Caco-2 (cell line): ENCODE results near the gene CTTNBP2. TPM values are rescaled to one million over a fixed set of nuclear protein-coding genes. Genes with fewer than 3 reads are reported as not detected.

ENCODE experiments used
- BruUV-seq: library from RNA; stranded (reverse); fragments of 400-500 nt; replicated peaks from 2 replicates; lab custom pipeline; 2021; lab: Mats Ljungman, UMichigan
- CTCF ChIA-PET: fragments of 300-600 bp; sonication (Branson Sonifier 250); formaldehyde crosslinking; loops from one replicate; lab custom pipeline; 2022; ENCODE audit warnings: antibody characterized with exemption; lab: Charles Lee
- POLR2A ChIA-PET: fragments of 300-600 bp; sonication (Branson Sonifier 250); formaldehyde crosslinking; loops from one replicate; lab custom pipeline; 2022; ENCODE audit warnings: antibody characterized with exemption; lab: Charles Lee
- DNase-seq, 2 experiments: peaks; one replicate each; pipeline versions ENCODE4 v3.0.0 to v3.0.0-alpha.2; 2020 to 2022
- H3K27me3 ChIP-seq: replicated peaks from 2 replicates; pipeline ENCODE4 v1.6.0; 2011; ENCODE audit warnings: low read length; ENCODE audit not compliant: control insufficient read depth, insufficient read depth
- H3K36me3 ChIP-seq: 2 replicates; pipeline ENCODE4 v1.5.1; 2011; ENCODE audit warnings: low read length; ENCODE audit not compliant: control insufficient read depth, insufficient read depth
- H3K4me1 ChIP-seq: fragments of 250-450 bp; sonication (Bioruptor Pico); 2 replicates; pipeline ENCODE4 v1.5.1; 2020; ENCODE audit warnings: mild to moderate bottlenecking
- H3K4me3 ChIP-seq: 2 replicates; pipeline ENCODE4 v1.5.1; 2011; ENCODE audit warnings: low read depth, mild to moderate bottlenecking, control low read depth, low read length
- H3K9me3 ChIP-seq: fragments of 250-450 bp; sonication (Bioruptor Pico); 2 replicates; pipeline ENCODE4 v1.5.1; 2020; ENCODE audit warnings: mild to moderate bottlenecking, moderate library complexity
- H3K27ac Mint-ChIP-seq: one replicate; pipeline ENCODE4 v1.8.0; 2022; ENCODE audit warnings: mixed read lengths; ENCODE audit not compliant: unreplicated experiment
- H3K27me3 Mint-ChIP-seq: one replicate; pipeline ENCODE4 v1.8.0; 2022; ENCODE audit warnings: mixed read lengths; ENCODE audit not compliant: insufficient read depth, unreplicated experiment
- H3K36me3 Mint-ChIP-seq: one replicate; pipeline ENCODE4 v1.8.0; 2022; ENCODE audit warnings: mild to moderate bottlenecking, mixed read lengths; ENCODE audit not compliant: insufficient read depth, unreplicated experiment
- H3K4me1 Mint-ChIP-seq: one replicate; pipeline ENCODE4 v1.8.0; 2022; ENCODE audit warnings: low read depth, mixed read lengths; ENCODE audit not compliant: unreplicated experiment
- H3K4me3 Mint-ChIP-seq: one replicate; pipeline ENCODE4 v1.8.0; 2022; ENCODE audit warnings: mild to moderate bottlenecking, moderate library complexity, mixed read lengths; ENCODE audit not compliant: unreplicated experiment
- H3K9me3 Mint-ChIP-seq: one replicate; pipeline ENCODE4 v1.8.0; 2022; ENCODE audit warnings: mixed read lengths; ENCODE audit not compliant: unreplicated experiment
- intact Hi-C: fragments of 100-400 bp; cut with micrococcal nuclease; formaldehyde crosslinking; loops from one replicate; pipeline ENCODE4 v1.10.0; 2022; ENCODE audit not compliant: unreplicated experiment
- total RNA-seq: library from RNA; stranded (reverse); gene quantifications from 2 replicates; pipeline ENCODE4 v1.2.3, GENCODE V29; 2022
- TF ChIP-seq, protein P1 (sequence below), 2 experiments: fragments of 200-600 bp in 1 of 2; IDR thresholded peaks; 1 replicate in 1 of 2; 2 replicates in 1 of 2; pipeline versions ENCODE4 v1.5.1 to v1.8.0; 2011 to 2022; ENCODE audit warnings: antibody characterized with exemption in 1 of 2, control low read depth in 1 of 2, inconsistent platforms in 1 of 2, low read depth in 1 of 2, low read length in 1 of 2, mild to moderate bottlenecking in 1 of 2, moderate library complexity in 1 of 2; ENCODE audit not compliant: insufficient read depth in 1 of 2, severe bottlenecking in 1 of 2, unreplicated experiment in 1 of 2

Gene CTTNBP2
- total RNA-seq, 1 experiment from 2014 or later, result 3.2 TPM

DNA sequence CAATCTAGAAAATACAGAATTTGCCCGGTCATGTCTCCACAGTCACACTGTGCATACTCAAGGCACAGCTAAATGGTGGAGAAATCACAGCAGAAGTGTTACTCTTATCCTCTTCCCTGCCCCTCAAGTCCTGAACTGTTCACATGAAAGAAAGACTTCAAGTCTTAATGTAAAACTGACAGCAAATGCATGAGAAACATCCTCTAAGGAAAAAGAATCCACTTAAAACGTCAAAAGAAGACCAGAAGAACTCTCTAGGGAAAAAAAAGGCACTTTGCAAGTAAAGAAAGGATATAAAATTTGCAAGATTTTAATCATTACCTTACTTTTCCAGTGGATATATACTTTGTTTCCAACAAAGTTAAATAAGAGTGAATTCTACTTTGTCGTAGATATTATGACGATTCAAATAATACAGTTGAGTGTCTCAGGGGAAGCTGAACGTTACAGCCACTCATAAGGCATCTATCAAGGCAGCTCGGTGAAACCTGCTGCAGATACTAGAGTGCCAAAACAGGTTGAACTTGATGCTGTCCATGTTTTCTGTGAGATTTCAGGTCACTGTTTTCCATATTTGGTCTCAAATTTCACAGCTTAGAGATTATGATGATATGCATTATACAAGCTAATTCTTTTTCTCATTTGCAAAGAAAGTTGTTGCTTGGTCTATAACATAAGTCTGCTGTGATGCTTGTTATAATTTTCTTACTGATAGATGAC, 155.0 kb downstream of the CTTNBP2 start:
- BruUV-seq, result no TSS peak
- CTCF ChIA-PET, result no interaction called here
- no peak overlapping the region for H3K4me3 Mint-ChIP-seq

DNA sequence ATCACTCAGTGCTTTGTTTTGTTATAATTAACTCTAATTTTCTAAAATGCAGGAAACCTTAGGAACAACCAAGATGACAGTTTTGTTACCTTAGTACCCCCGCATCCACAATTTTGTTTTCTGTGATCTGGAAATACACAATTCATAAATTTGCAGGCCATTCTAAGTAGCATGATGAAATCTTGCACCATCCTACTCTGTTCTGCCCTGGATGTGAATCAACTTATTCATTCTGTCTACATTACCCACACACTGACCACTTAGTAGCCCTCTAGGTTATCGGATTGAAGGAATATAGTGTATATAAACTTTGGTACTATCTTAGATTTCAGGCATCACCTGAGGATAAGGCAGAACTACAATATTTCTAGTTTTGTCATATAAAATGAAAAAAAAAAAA, 155.9 kb downstream of the CTTNBP2 start:
- H3K4me3 ChIP-seq, result no peak overlapping the region
- H3K36me3 ChIP-seq, result no peaks in the 10 kb centered on the region
- no peaks in the 10 kb centered on the region for H3K9me3 ChIP-seq
- no peak for DNase-seq
- H3K4me1 ChIP-seq, result peaks cover 14% of the 10 kb centered on the region
- TF ChIP-seq, protein P1, sequence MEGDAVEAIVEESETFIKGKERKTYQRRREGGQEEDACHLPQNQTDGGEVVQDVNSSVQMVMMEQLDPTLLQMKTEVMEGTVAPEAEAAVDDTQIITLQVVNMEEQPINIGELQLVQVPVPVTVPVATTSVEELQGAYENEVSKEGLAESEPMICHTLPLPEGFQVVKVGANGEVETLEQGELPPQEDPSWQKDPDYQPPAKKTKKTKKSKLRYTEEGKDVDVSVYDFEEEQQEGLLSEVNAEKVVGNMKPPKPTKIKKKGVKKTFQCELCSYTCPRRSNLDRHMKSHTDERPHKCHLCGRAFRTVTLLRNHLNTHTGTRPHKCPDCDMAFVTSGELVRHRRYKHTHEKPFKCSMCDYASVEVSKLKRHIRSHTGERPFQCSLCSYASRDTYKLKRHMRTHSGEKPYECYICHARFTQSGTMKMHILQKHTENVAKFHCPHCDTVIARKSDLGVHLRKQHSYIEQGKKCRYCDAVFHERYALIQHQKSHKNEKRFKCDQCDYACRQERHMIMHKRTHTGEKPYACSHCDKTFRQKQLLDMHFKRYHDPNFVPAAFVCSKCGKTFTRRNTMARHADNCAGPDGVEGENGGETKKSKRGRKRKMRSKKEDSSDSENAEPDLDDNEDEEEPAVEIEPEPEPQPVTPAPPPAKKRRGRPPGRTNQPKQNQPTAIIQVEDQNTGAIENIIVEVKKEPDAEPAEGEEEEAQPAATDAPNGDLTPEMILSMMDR (IDR thresholded peaks at IDR 0.05; ENCODE audit: insufficient read depth in 1 of 2, low read depth in 1 of 2, low read length in 1 of 2, severe bottlenecking in 1 of 2, unreplicated experiment in 1 of 2), result no peak
- H3K9me3 Mint-ChIP-seq, result no peaks in the 10 kb centered on the region
- intact Hi-C loops, result loop anchor here (5.0 kb wide), 3 partner anchors 100 to 240 kb away; no protein-coding TSS in a partner anchor
- BruUV-seq, result no TSS peak
- POLR2A ChIA-PET, result no interaction called here
- H3K27me3 Mint-ChIP-seq, result no peaks in the 10 kb centered on the region
- H3K27me3 ChIP-seq, result no peaks in the 10 kb centered on the region
- H3K27ac Mint-ChIP-seq, result no peak overlapping the region
- CTCF ChIA-PET, result interaction anchor here (0.7 kb wide), 1 partner anchor 87 kb away, joined by 3 read pairs; no protein-coding TSS in a partner anchor
- H3K4me1 Mint-ChIP-seq, result peaks cover 25% of the 10 kb centered on the region
- H3K36me3 Mint-ChIP-seq, result peaks cover 36% of the 10 kb centered on the region
- H3K4me3 Mint-ChIP-seq, result no peak overlapping the region

More for the DNA sequence above, 155.0 kb downstream of the CTTNBP2 start:
- Histone ChIP-seq H3K27me3 (no peaks in the 10 kb centered on the region), H3K9me3 (no peaks in the 10 kb centered on the region), H3K4me1 (peaks cover 14% of the 10 kb centered on the region), H3K4me3 (no peak overlapping the region), H3K36me3 (no peaks in the 10 kb centered on the region)
- Mint-ChIP-seq H3K9me3 (no peaks in the 10 kb centered on the region), H3K27me3 (no peaks in the 10 kb centered on the region), H3K27ac (no peak overlapping the region), H3K4me1 (peaks cover 20% of the 10 kb centered on the region), H3K36me3 (peaks cover 31% of the 10 kb centered on the region)
- intact Hi-C loops, result loop anchor here (5.0 kb wide), 3 partner anchors 101 to 241 kb away; no protein-coding TSS in a partner anchor
- TF ChIP-seq, protein P1 (IDR thresholded peaks at IDR 0.05; ENCODE audit: insufficient read depth in 1 of 2, low read depth in 1 of 2, low read length in 1 of 2, severe bottlenecking in 1 of 2, unreplicated experiment in 1 of 2), result no peak
- no peak for DNase-seq
- POLR2A ChIA-PET, result no interaction called here

DNA sequence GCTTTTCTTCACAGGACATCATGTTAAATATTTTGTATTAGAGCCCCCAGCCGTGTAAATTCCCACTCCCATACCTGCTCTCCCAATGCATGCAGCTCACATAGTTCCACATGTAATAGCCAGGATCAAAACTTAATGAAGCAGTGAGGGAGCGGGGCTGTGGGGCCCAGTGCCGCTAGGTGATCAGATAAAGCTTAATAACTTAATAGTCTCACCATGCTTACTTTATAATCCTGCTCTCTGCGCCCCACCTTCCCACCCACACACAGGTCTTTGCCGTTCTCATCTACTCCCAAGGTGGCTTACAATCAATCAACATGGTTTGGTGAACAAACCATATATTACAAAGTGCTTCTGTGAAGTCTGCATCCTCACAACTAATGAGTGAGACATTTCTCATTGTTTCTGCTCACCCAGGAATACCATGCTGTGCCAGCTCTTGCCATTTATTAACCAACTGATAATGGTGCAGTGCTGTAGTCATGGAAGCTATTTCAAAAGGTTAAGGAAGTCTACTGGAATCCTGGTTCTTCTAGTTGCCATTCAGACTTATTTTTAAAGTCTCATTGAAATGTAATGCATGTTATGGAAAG, 156.4 kb downstream of the CTTNBP2 start:
- no peak for DNase-seq
- Histone ChIP-seq H3K36me3 (no peaks in the 10 kb centered on the region), H3K27me3 (no peaks in the 10 kb centered on the region), H3K4me1 (peaks cover 14% of the 10 kb centered on the region), H3K4me3 (no peak overlapping the region), H3K9me3 (no peaks in the 10 kb centered on the region)
- TF ChIP-seq, protein P1 (IDR thresholded peaks at IDR 0.05; ENCODE audit: insufficient read depth in 1 of 2, low read depth in 1 of 2, low read length in 1 of 2, severe bottlenecking in 1 of 2, unreplicated experiment in 1 of 2), result no peak
- BruUV-seq, result no TSS peak
- no peak overlapping the region for H3K27ac Mint-ChIP-seq
- no peaks in the 10 kb centered on the region for H3K27me3 Mint-ChIP-seq
- H3K4me1 Mint-ChIP-seq, result peaks cover 25% of the 10 kb centered on the region
- H3K9me3 Mint-ChIP-seq, result no peaks in the 10 kb centered on the region
- CTCF ChIA-PET, result interaction anchor here (0.7 to 1.9 kb wide), 3 partner anchors 86 to 319 kb away, joined by 3 to 8 read pairs (median 3); no protein-coding TSS in a partner anchor
- POLR2A ChIA-PET, result no interaction called here
- H3K36me3 Mint-ChIP-seq, result peaks cover 39% of the 10 kb centered on the region
- no peak overlapping the region for H3K4me3 Mint-ChIP-seq
- intact Hi-C loops, result loop anchor here (1.0 to 5.0 kb wide), 4 partner anchors 100 to 258 kb away; no protein-coding TSS in a partner anchor
